ENCODE data around the gene TMEM74B.

Gene TMEM74B

GRCh38 chr20:1183153-1183552 lies 1.6 kb downstream of the TMEM74B start:
- Histone ChIP-seq H3K56ac (ENCODE audit: low read length) (no peak overlapping the region), H3K23ac (ENCODE audit: low read length) (no peak overlapping the region), H3K4me2 (ENCODE audit: low read length) (no peak overlapping the region), H3K79me2 (ENCODE audit: control insufficient read depth, insufficient read depth, low read length) (no peaks in the 10 kb centered on the region), H2BK15ac (replicated peaks; ENCODE audit: low read depth) (no peak overlapping the region), H3K79me1 (ENCODE audit: low read length) (no peaks in the 10 kb centered on the region), H3K4me1 (ENCODE audit: control insufficient read depth, low read depth, low read length) (peaks cover 11% of the 10 kb centered on the region), H2AK5ac (ENCODE audit: low read length) (no peak overlapping the region), H3K4me3 (ENCODE audit: low read length) (no peak overlapping the region), H4K8ac (ENCODE audit: low read depth, low read length) (no peak overlapping the region), H3K36me3 (ENCODE audit: control insufficient read depth, insufficient read depth, low read length) (no peaks in the 10 kb centered on the region), H2BK5ac (ENCODE audit: low read length) (no peak overlapping the region), H3K4ac (ENCODE audit: low read depth, low read length) (no peak overlapping the region), H3K27me3 (ENCODE audit: insufficient read depth, low read length, poor library complexity) (peaks cover 10% of the 10 kb centered on the region), H2BK120ac (ENCODE audit: low read depth, low read length) (no peak overlapping the region), H3K18ac (ENCODE audit: low read length) (no peak overlapping the region), H3K9ac (ENCODE audit: low read length) (no peak overlapping the region), H4K5ac (ENCODE audit: low read length) (no peak overlapping the region), H3K27ac (ENCODE audit: low read depth, low read length) (no peak overlapping the region)
- no CpG with 5 or more reads among the region's 6 CpGs for WGBS (ENCODE audit: extremely low coverage, insufficient coverage, low lambda C conversion rate)
- DNase-seq, result no peak

- H3K79me1 ChIP-seq (ENCODE audit: low read length), result no peaks in the 10 kb centered on the region
- no peak overlapping the region for H3K18ac ChIP-seq (ENCODE audit: low read length)
- no peak overlapping the region for H4K5ac ChIP-seq (ENCODE audit: low read length)
- no peak overlapping the region for H3K4ac ChIP-seq (ENCODE audit: low read depth, low read length)
- no peak overlapping the region for H3K27ac ChIP-seq (ENCODE audit: low read depth, low read length)
- no CpG with 5 or more reads among the region's 4 CpGs for WGBS (ENCODE audit: extremely low coverage, insufficient coverage, low lambda C conversion rate)
- no peak overlapping the region for H2BK120ac ChIP-seq (ENCODE audit: low read depth, low read length)
- H3K79me2 ChIP-seq (ENCODE audit: control insufficient read depth, insufficient read depth, low read length), result no peaks in the 10 kb centered on the region
- H3K27me3 ChIP-seq (ENCODE audit: insufficient read depth, low read length, poor library complexity), result peaks cover 10% of the 10 kb centered on the region
- H2BK15ac ChIP-seq (replicated peaks; ENCODE audit: low read depth), result no peak overlapping the region
- H3K4me2 ChIP-seq (ENCODE audit: low read length), result no peak overlapping the region
- no peak overlapping the region for H3K9ac ChIP-seq (ENCODE audit: low read length)
- H4K8ac ChIP-seq (ENCODE audit: low read depth, low read length), result no peak overlapping the region
- no peak overlapping the region for H3K56ac ChIP-seq (ENCODE audit: low read length)
- H3K4me3 ChIP-seq (ENCODE audit: low read length), result no peak overlapping the region
- no peak overlapping the region for H2BK5ac ChIP-seq (ENCODE audit: low read length)
- H3K23ac ChIP-seq (ENCODE audit: low read length), result no peak overlapping the region
- H2AK5ac ChIP-seq (ENCODE audit: low read length), result no peak overlapping the region
- DNase-seq, result no peak
- H3K4me1 ChIP-seq (ENCODE audit: control insufficient read depth, low read depth, low read length), result peaks cover 7% of the 10 kb centered on the region
- H3K36me3 ChIP-seq (ENCODE audit: control insufficient read depth, insufficient read depth, low read length), result no peaks in the 10 kb centered on the region
Observed at GRCh38 chr20:1182106-1182505, 2.7 kb downstream of the TMEM74B start.

GRCh38 chr20:1180949-1181348 lies 3.8 kb downstream of the TMEM74B start:
- no peak for DNase-seq
- no peaks in the 10 kb centered on the region for H3K36me3 ChIP-seq (ENCODE audit: control insufficient read depth, insufficient read depth, low read length)
- H2BK15ac ChIP-seq (replicated peaks; ENCODE audit: low read depth), result no peak overlapping the region
- H4K8ac ChIP-seq (ENCODE audit: low read depth, low read length), result no peak overlapping the region
- no peak overlapping the region for H3K18ac ChIP-seq (ENCODE audit: low read length)
- H2AK5ac ChIP-seq (ENCODE audit: low read length), result no peak overlapping the region
- no peak overlapping the region for H4K5ac ChIP-seq (ENCODE audit: low read length)
- H3K79me1 ChIP-seq (ENCODE audit: low read length), result no peaks in the 10 kb centered on the region
- H2BK5ac ChIP-seq (ENCODE audit: low read length), result no peak overlapping the region
- no peak overlapping the region for H3K4me3 ChIP-seq (ENCODE audit: low read length)
- no peak overlapping the region for H2BK120ac ChIP-seq (ENCODE audit: low read depth, low read length)
- no CpG with 5 or more reads among the region's 27 CpGs for WGBS (ENCODE audit: extremely low coverage, insufficient coverage, low lambda C conversion rate)
- no peak overlapping the region for H3K4ac ChIP-seq (ENCODE audit: low read depth, low read length)
- no peak overlapping the region for H3K23ac ChIP-seq (ENCODE audit: low read length)
- no peaks in the 10 kb centered on the region for H3K79me2 ChIP-seq (ENCODE audit: control insufficient read depth, insufficient read depth, low read length)
- no peak overlapping the region for H3K27ac ChIP-seq (ENCODE audit: low read depth, low read length)
- H3K56ac ChIP-seq (ENCODE audit: low read length), result no peak overlapping the region
- H3K9ac ChIP-seq (ENCODE audit: low read length), result no peak overlapping the region
- H3K27me3 ChIP-seq (ENCODE audit: insufficient read depth, low read length, poor library complexity), result peaks cover 10% of the 10 kb centered on the region
- H3K4me2 ChIP-seq (ENCODE audit: low read length), result no peak overlapping the region
- no peaks in the 10 kb centered on the region for H3K4me1 ChIP-seq (ENCODE audit: control insufficient read depth, low read depth, low read length)

GRCh38 chr20:1178623-1179022 lies 6.2 kb downstream of the TMEM74B start:
- H2BK15ac ChIP-seq (replicated peaks; ENCODE audit: low read depth), result no peak overlapping the region
- WGBS (ENCODE audit: extremely low coverage, insufficient coverage, low lambda C conversion rate), result no CpG with 5 or more reads among the region's 3 CpGs
- peaks cover 1% of the 10 kb centered on the region for H3K27me3 ChIP-seq (ENCODE audit: insufficient read depth, low read length, poor library complexity)
- no peak overlapping the region for H4K8ac ChIP-seq (ENCODE audit: low read depth, low read length)
- no peaks in the 10 kb centered on the region for H3K36me3 ChIP-seq (ENCODE audit: control insufficient read depth, insufficient read depth, low read length)
- H3K79me1 ChIP-seq (ENCODE audit: low read length), result no peaks in the 10 kb centered on the region
- H3K4me3 ChIP-seq (ENCODE audit: low read length), result no peak overlapping the region
- H4K5ac ChIP-seq (ENCODE audit: low read length), result no peak overlapping the region
- H2BK120ac ChIP-seq (ENCODE audit: low read depth, low read length), result no peak overlapping the region
- H3K79me2 ChIP-seq (ENCODE audit: control insufficient read depth, insufficient read depth, low read length), result no peaks in the 10 kb centered on the region
- no peak overlapping the region for H3K56ac ChIP-seq (ENCODE audit: low read length)
- H3K27ac ChIP-seq (ENCODE audit: low read depth, low read length), result no peak overlapping the region
- H3K18ac ChIP-seq (ENCODE audit: low read length), result no peak overlapping the region
- no peak overlapping the region for H3K9ac ChIP-seq (ENCODE audit: low read length)
- H3K4me2 ChIP-seq (ENCODE audit: low read length), result no peak overlapping the region
- no peak for DNase-seq
- no peak overlapping the region for H3K4ac ChIP-seq (ENCODE audit: low read depth, low read length)
- no peaks in the 10 kb centered on the region for H3K4me1 ChIP-seq (ENCODE audit: control insufficient read depth, low read depth, low read length)
- no peak overlapping the region for H2BK5ac ChIP-seq (ENCODE audit: low read length)
- no peak overlapping the region for H2AK5ac ChIP-seq (ENCODE audit: low read length)
- H3K23ac ChIP-seq (ENCODE audit: low read length), result no peak overlapping the region

GRCh38 chr20:1178103-1178502 lies 6.7 kb downstream of the TMEM74B start:
- Histone ChIP-seq H2BK120ac (ENCODE audit: low read depth, low read length) (no peak overlapping the region), H3K27me3 (ENCODE audit: insufficient read depth, low read length, poor library complexity) (no peaks in the 10 kb centered on the region), H3K18ac (ENCODE audit: low read length) (no peak overlapping the region), H3K4me3 (ENCODE audit: low read length) (no peak overlapping the region), H2BK15ac (replicated peaks; ENCODE audit: low read depth) (no peak overlapping the region), H3K79me2 (ENCODE audit: control insufficient read depth, insufficient read depth, low read length) (no peaks in the 10 kb centered on the region), H2BK5ac (ENCODE audit: low read length) (no peak overlapping the region), H3K79me1 (ENCODE audit: low read length) (no peaks in the 10 kb centered on the region), H3K36me3 (ENCODE audit: control insufficient read depth, insufficient read depth, low read length) (no peaks in the 10 kb centered on the region), H3K4ac (ENCODE audit: low read depth, low read length) (no peak overlapping the region), H3K4me1 (ENCODE audit: control insufficient read depth, low read depth, low read length) (no peaks in the 10 kb centered on the region), H3K4me2 (ENCODE audit: low read length) (no peak overlapping the region), H3K27ac (ENCODE audit: low read depth, low read length) (no peak overlapping the region), H2AK5ac (ENCODE audit: low read length) (no peak overlapping the region), H3K56ac (ENCODE audit: low read length) (no peak overlapping the region), H3K23ac (ENCODE audit: low read length) (no peak overlapping the region), H4K8ac (ENCODE audit: low read depth, low read length) (no peak overlapping the region), H3K9ac (ENCODE audit: low read length) (no peak overlapping the region), H4K5ac (ENCODE audit: low read length) (no peak overlapping the region)
- DNase-seq, result no peak
- WGBS (ENCODE audit: extremely low coverage, insufficient coverage, low lambda C conversion rate), result no CpG with 5 or more reads among the region's 3 CpGs

- Histone ChIP-seq H3K36me3 (ENCODE audit: control insufficient read depth, insufficient read depth, low read length) (no peaks in the 10 kb centered on the region), H3K4me1 (ENCODE audit: control insufficient read depth, low read depth, low read length) (no peaks in the 10 kb centered on the region), H3K56ac (ENCODE audit: low read length) (no peak overlapping the region), H3K27ac (ENCODE audit: low read depth, low read length) (no peak overlapping the region), H3K4me3 (ENCODE audit: low read length) (no peak overlapping the region), H3K79me2 (ENCODE audit: control insufficient read depth, insufficient read depth, low read length) (no peaks in the 10 kb centered on the region), H2BK120ac (ENCODE audit: low read depth, low read length) (no peak overlapping the region), H4K8ac (ENCODE audit: low read depth, low read length) (no peak overlapping the region), H2AK5ac (ENCODE audit: low read length) (no peak overlapping the region), H2BK15ac (replicated peaks; ENCODE audit: low read depth) (no peak overlapping the region), H3K27me3 (ENCODE audit: insufficient read depth, low read length, poor library complexity) (no peaks in the 10 kb centered on the region), H3K9ac (ENCODE audit: low read length) (no peak overlapping the region), H3K4me2 (ENCODE audit: low read length) (no peak overlapping the region), H3K18ac (ENCODE audit: low read length) (no peak overlapping the region), H3K79me1 (ENCODE audit: low read length) (no peaks in the 10 kb centered on the region), H3K23ac (ENCODE audit: low read length) (no peak overlapping the region), H3K4ac (ENCODE audit: low read depth, low read length) (no peak overlapping the region), H2BK5ac (ENCODE audit: low read length) (no peak overlapping the region), H4K5ac (ENCODE audit: low read length) (no peak overlapping the region)
- WGBS (ENCODE audit: extremely low coverage, insufficient coverage, low lambda C conversion rate), result no CpG with 5 or more reads among the region's 5 CpGs
- peak; percentile 85 for DNase-seq
Observed at GRCh38 chr20:1177680-1178079, 7.1 kb downstream of the TMEM74B start.

All from mesendoderm (in vitro differentiated cells).